A673 (cell line): ENCODE data around the gene PTGIS.

ENCODE experiments used
- CTCF ChIP-seq: fragments of 300-800, 200-600 bp; sonication (generic); conservative IDR thresholded peaks from 2 replicates; pipeline ENCODE4 v1.5.1; 2017; ENCODE audit warnings: low read depth, mild to moderate bottlenecking, antibody characterized with exemption, low read length, moderate library complexity, mixed read lengths
- EZH2 ChIP-seq: fragments of 200-600 bp; sonication (generic); IDR thresholded peaks from 2 replicates; pipeline ENCODE4 v1.6.1; 2017; ENCODE audit warnings: borderline replicate concordance, low read depth, mild to moderate bottlenecking, mixed read lengths, antibody characterized with exemption, low read length; ENCODE audit not compliant: poor library complexity, severe bottlenecking

- TF ChIP-seq CTCF (no peak), EZH2 (no peak)
Observed at GRCh38 chr20:49579195-49579594, 11.3 kb upstream of the PTGIS start.
